Keratinocyte (primary cell): ENCODE data around the gene RAB3B. TPM values are rescaled to one million over a fixed set of nuclear protein-coding genes. Genes with fewer than 3 reads are reported as not detected.

Source experiments
- DNase-seq: peaks from one replicate; pipeline ENCODE4 v3.0.0-alpha.2; 2011; ENCODE audit warnings: low read depth, missing footprints, low spot score
- FAIRE-seq: peaks from 2 replicates; lab custom pipeline; 2011; peaks lifted over from hg19 to GRCh38; lab: Jason Lieb, UNC
- H2AFZ ChIP-seq: 2 replicates; pipeline ENCODE4 v1.6.0; 2012; ENCODE audit warnings: low read length, control low read depth, inconsistent platforms; ENCODE audit not compliant: control insufficient read depth
- H3K27ac ChIP-seq: 2 replicates; pipeline ENCODE4 v1.5.1; 2011; ENCODE audit warnings: low read length; ENCODE audit not compliant: control insufficient read depth, insufficient read depth
- H3K27me3 ChIP-seq: 3 replicates; pipeline ENCODE4 v1.6.0; 2011; ENCODE audit warnings: low read length; ENCODE audit not compliant: control insufficient read depth, insufficient read depth; ENCODE audit errors: extremely low read depth
- H3K36me3 ChIP-seq, 2 experiments: 2 replicates in 1 of 2; 3 replicates in 1 of 2; pipeline ENCODE4 v1.5.1; 2011; ENCODE audit warnings: low read length in 2 of 2, mild to moderate bottlenecking in 1 of 2; ENCODE audit not compliant: control insufficient read depth in 2 of 2, insufficient read depth in 2 of 2; ENCODE audit errors: extremely low read depth in 1 of 2
- H3K4me1 ChIP-seq: 3 replicates; pipeline ENCODE4 v1.5.1; 2011; ENCODE audit warnings: low read length; ENCODE audit not compliant: control insufficient read depth, insufficient read depth; ENCODE audit errors: extremely low read depth
- H3K4me2 ChIP-seq: 3 replicates; pipeline ENCODE4 v1.6.0; 2011; ENCODE audit warnings: low read depth, low read length; ENCODE audit not compliant: control insufficient read depth, insufficient read depth; ENCODE audit errors: extremely low read depth
- H3K4me3 ChIP-seq, 3 experiments: fragments of 200-600 bp in 1 of 3; sonication (generic) in 1 of 3; 2 replicates in 2 of 3; 3 replicates in 1 of 3; pipeline ENCODE4 v1.5.1; 2011 to 2016; ENCODE audit warnings: low read length in 3 of 3, mild to moderate bottlenecking in 3 of 3, control low read depth in 2 of 3, inconsistent platforms in 1 of 3, low read depth in 1 of 3, mixed read lengths in 1 of 3, mixed run types in 1 of 3, moderate library complexity in 1 of 3; ENCODE audit not compliant: control insufficient read depth in 2 of 3, insufficient read depth in 2 of 3; ENCODE audit errors: extremely low read depth in 1 of 3
- H3K79me2 ChIP-seq: 2 replicates; pipeline ENCODE4 v1.6.0; 2012; ENCODE audit warnings: low read length; ENCODE audit not compliant: control insufficient read depth, insufficient read depth
- H3K9ac ChIP-seq: 3 replicates; pipeline ENCODE4 v1.6.0; 2011; ENCODE audit warnings: low read length; ENCODE audit not compliant: control insufficient read depth, insufficient read depth; ENCODE audit errors: extremely low read depth
- H3K9me1 ChIP-seq: 3 replicates; pipeline ENCODE4 v1.6.0; 2011; ENCODE audit warnings: low read length; ENCODE audit not compliant: control insufficient read depth, insufficient read depth; ENCODE audit errors: extremely low read depth
- H3K9me3 ChIP-seq: 2 replicates; pipeline ENCODE4 v1.5.1; 2012; ENCODE audit warnings: low read depth, low read length; ENCODE audit not compliant: control insufficient read depth
- H4K20me1 ChIP-seq: 3 replicates; pipeline ENCODE4 v1.6.0; 2011; ENCODE audit warnings: low read length; ENCODE audit not compliant: control insufficient read depth, insufficient read depth; ENCODE audit errors: extremely low read depth
- EZH2 ChIP-seq: IDR thresholded peaks from one replicate; pipeline ENCODE4 v1.6.1; 2012; ENCODE audit warnings: inconsistent platforms, mild to moderate bottlenecking, low read length, moderate library complexity
- dilution Hi-C: fragments of 300-500 bp; cut with MboI; formaldehyde crosslinking; loops from one replicate; pipeline ENCODE4 v1.7.0; 2020; ENCODE audit warnings: low sequenced_read_pairs; ENCODE audit not compliant: extremely low pct_ligation_motif_present
- polyA plus RNA-seq, 5 experiments: library from polyadenylated mRNA; depleted of rRNA in 3 of 5; stranded (reverse) in 3 of 5; stranded (forward) in 1 of 5; unstranded in 1 of 5; fragments of >200 nt; gene quantifications; 1 replicate in 1 of 5; 2 replicates in 3 of 5; 3 replicates in 1 of 5; pipeline versions ENCODE4 v1.2.1 to v1.2.3, GENCODE V29; 2011 to 2012; ENCODE audit warnings: missing spikeins in 2 of 5, low read depth in 1 of 5, low replicate concordance in 1 of 5
- TF ChIP-seq, protein P1 (sequence below), 3 experiments: IDR thresholded peaks in 1 of 3; conservative IDR thresholded peaks in 1 of 3; optimal IDR thresholded peaks in 1 of 3; 2 replicates in 2 of 3; 3 replicates in 1 of 3; pipeline versions ENCODE3 to v1.5.1; 2011; ENCODE audit warnings: low read length in 3 of 3, mild to moderate bottlenecking in 3 of 3, moderate library complexity in 2 of 3, control low read depth in 1 of 3, inconsistent platforms in 1 of 3; ENCODE audit not compliant: insufficient read depth in 2 of 3; ENCODE audit errors: extremely low read depth in 1 of 3

RAB3B gene
- polyA plus RNA-seq, 1 donor (not counting 4 experiments of a cell fraction or from before 2014, with no cell fraction given), result 2.6 TPM

DNA sequence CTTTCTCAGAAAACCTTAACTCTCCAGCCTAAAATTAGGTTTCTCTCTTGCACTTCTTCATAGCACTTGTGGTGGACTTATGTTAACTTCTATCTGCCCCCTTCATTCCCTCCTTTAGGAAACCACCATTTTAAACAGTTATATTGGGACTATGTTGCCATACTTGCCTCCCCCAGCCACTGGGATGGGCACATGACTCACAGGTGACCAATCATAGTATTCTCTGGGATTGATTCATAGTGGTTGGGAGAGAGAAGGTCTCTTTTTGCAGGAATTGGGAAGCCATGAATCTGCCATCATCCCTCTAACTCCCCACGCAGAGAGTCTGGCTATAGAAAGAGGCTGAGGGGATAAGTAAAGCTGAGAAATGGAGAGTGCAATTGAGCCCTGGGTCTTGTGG lies 61.6 kb downstream of the RAB3B start:
- H3K36me3 ChIP-seq, result no peaks in the 10 kb centered on the region
- H2AFZ ChIP-seq, result no peak overlapping the region
- FAIRE-seq (no peak), DNase-seq (no peak)
- H4K20me1 ChIP-seq, result no peaks in the 10 kb centered on the region
- H3K4me3 ChIP-seq, result no peak overlapping the region
- TF ChIP-seq EZH2, result no peak
- TF ChIP-seq, protein P1, sequence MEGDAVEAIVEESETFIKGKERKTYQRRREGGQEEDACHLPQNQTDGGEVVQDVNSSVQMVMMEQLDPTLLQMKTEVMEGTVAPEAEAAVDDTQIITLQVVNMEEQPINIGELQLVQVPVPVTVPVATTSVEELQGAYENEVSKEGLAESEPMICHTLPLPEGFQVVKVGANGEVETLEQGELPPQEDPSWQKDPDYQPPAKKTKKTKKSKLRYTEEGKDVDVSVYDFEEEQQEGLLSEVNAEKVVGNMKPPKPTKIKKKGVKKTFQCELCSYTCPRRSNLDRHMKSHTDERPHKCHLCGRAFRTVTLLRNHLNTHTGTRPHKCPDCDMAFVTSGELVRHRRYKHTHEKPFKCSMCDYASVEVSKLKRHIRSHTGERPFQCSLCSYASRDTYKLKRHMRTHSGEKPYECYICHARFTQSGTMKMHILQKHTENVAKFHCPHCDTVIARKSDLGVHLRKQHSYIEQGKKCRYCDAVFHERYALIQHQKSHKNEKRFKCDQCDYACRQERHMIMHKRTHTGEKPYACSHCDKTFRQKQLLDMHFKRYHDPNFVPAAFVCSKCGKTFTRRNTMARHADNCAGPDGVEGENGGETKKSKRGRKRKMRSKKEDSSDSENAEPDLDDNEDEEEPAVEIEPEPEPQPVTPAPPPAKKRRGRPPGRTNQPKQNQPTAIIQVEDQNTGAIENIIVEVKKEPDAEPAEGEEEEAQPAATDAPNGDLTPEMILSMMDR (optimal IDR thresholded peaks at IDR 0.05 in 1 of 3, IDR thresholded peaks at IDR 0.05 in 1 of 3, conservative IDR thresholded peaks at IDR 0.05 in 1 of 3; ENCODE audit: extremely low read depth in 1 of 3, insufficient read depth in 2 of 3, low read length in 3 of 3), result no peak
- H3K9me1 ChIP-seq, result no peaks in the 10 kb centered on the region
- H3K4me1 ChIP-seq, result peaks cover 22% of the 10 kb centered on the region
- no peaks in the 10 kb centered on the region for H3K9me3 ChIP-seq
- H3K4me2 ChIP-seq, result no peak overlapping the region
- no peaks in the 10 kb centered on the region for H3K27me3 ChIP-seq
- no peak overlapping the region for H3K9ac ChIP-seq
- H3K27ac ChIP-seq, result no peak overlapping the region
- H3K79me2 ChIP-seq, result no peaks in the 10 kb centered on the region
- dilution Hi-C loops, result no loop called here

DNA sequence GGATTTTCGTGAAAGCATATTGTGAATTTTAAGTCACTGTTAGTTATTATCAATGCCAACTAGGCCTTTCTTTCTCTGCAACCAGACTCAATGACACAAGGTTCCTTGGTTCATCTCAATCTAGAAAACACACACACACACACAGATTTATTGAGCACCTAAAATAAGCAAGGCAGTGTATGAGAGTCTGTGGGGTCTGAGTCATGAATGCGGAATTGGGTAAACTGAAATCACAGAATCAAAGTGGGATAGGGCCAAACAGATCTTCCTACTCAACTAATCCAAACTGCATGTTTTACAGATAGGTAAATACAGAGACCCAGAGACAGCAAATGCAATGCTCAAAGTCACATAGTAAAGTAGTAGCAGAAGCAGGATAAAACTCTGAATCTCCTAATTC lies 63.5 kb downstream of the RAB3B start:
- Histone ChIP-seq H3K4me3 (no peak overlapping the region), H3K36me3 (no peaks in the 10 kb centered on the region), H3K27ac (no peak overlapping the region), H3K9ac (no peak overlapping the region), H3K79me2 (no peaks in the 10 kb centered on the region), H3K27me3 (no peaks in the 10 kb centered on the region), H3K4me1 (peaks cover 24% of the 10 kb centered on the region), H3K4me2 (no peak overlapping the region), H2AFZ (no peak overlapping the region), H3K9me1 (no peaks in the 10 kb centered on the region), H3K9me3 (no peaks in the 10 kb centered on the region), H4K20me1 (no peaks in the 10 kb centered on the region)
- no peak for TF ChIP-seq EZH2
- TF ChIP-seq, protein P1 (optimal IDR thresholded peaks at IDR 0.05 in 1 of 3, IDR thresholded peaks at IDR 0.05 in 1 of 3, conservative IDR thresholded peaks at IDR 0.05 in 1 of 3; ENCODE audit: extremely low read depth in 1 of 3, insufficient read depth in 2 of 3, low read length in 3 of 3), result no peak
- dilution Hi-C loops, result no loop called here
- DNase-seq (no peak), FAIRE-seq (no peak)
